Pancreas (tissue), 10 donors: ENCODE results near the gene RAMP3. TPM values are rescaled to one million over a fixed set of nuclear protein-coding genes. Genes with fewer than 3 reads are reported as not detected.

Source experiments
- ATAC-seq, 4 donors: fragments of 200-7000 bp; cut with Tn5 transposase; one replicate each; pipeline versions ENCODE4 v1.8.0 to v1.9.1; 2020; ENCODE audit warnings: mild to moderate bottlenecking in 4 of 4, moderate library complexity in 4 of 4
- DNase-seq, 6 donors: peaks; one replicate each; pipeline ENCODE4 v3.0.0-alpha.2; 2020
- FAIRE-seq: peaks from 2 replicates; lab custom pipeline; 2012; peaks lifted over from hg19 to GRCh38; lab: Jason Lieb, UNC
- H3K27ac ChIP-seq, 4 donors: fragments of 200-600 bp; sonication (generic); 1 replicate in 3 of 4; 2 replicates in 1 of 4; pipeline versions ENCODE4 v1.5.0 to v1.8.0; 2020
- H3K27me3 ChIP-seq, 4 donors: fragments of 200-600 bp; one replicate each; pipeline ENCODE4 v1.8.0; 2021
- H3K36me3 ChIP-seq, 3 donors: fragments of 200-600 bp; sonication (generic) in 1 of 3; one replicate each; pipeline versions ENCODE4 v1.5.0 to v1.8.0; 2020 to 2021
- H3K4me1 ChIP-seq, 3 donors: fragments of 200-600 bp; one replicate each; pipeline ENCODE4 v1.8.0; 2021
- H3K4me3 ChIP-seq, 4 donors: fragments of 200-600 bp; sonication (generic) in 2 of 4; one replicate each; pipeline versions ENCODE4 v1.5.0 to v1.8.0; 2020 to 2021
- H3K9me3 ChIP-seq, 4 donors: fragments of 200-600 bp; one replicate each; pipeline ENCODE4 v1.8.0; 2021
- CTCF ChIP-seq, 4 donors: fragments of 200-600 bp; sonication (generic) in 3 of 4; IDR thresholded peaks; one replicate each; pipeline versions ENCODE4 v1.5.0 to v1.8.0; 2021; ENCODE audit warnings: antibody characterized with exemption in 4 of 4
- WGBS, 2 donors: extraction: QIAGEN DNeasy Blood & Tissue Kit; methylation state at CpG; one replicate each; pipeline ENCODE4 v1.1.7; 2013; 5-methylcytosine and 5-hydroxymethylcytosine counted together
- intact Hi-C, 3 donors: fragments of 100-400 bp; cut with DNase I; formaldehyde crosslinking; loops; one replicate each; pipeline versions ENCODE4 v1.11.1 to v1.14.2; 2022
- polyA plus RNA-seq, 2 donors: library from polyadenylated mRNA; stranded (reverse); fragments of 200-250 nt; gene quantifications; one replicate each; pipeline ENCODE4 v1.2.3, GENCODE V29; 2013
- total RNA-seq, 6 donors: library from RNA; stranded (reverse); fragmentation: NEBNext Ultra II Directional in 4 of 6; extraction: Animal tissue kit (Norgen Biotek cat#: 25700) in 4 of 6; gene quantifications; one replicate each; pipeline versions ENCODE4 v1.2.1 to v1.2.4, GENCODE V29; 2021 to 2023
- donor health status: healthy with polysubstance abuse.
- donor health status: DM: no; HTN: no; CAD: no; lungs with moderate emphysema.
- donor health status: DM: no; HTN: no; CAD: no.
- donor health status: control.
- donor health status: control.
- donor health status: Bipolar disorder and iron deficiency.
- donor health status: DM: yes; HTN: yes; CAD: no.
- donor health status: DM: no; HTN: no; CAD: no.
- donor health status: DM: no; HTN: no; CAD: no.
- donor health status: DM: yes; HTN: yes; CAD: no.

Gene RAMP3
- total and polyA plus RNA-seq, 8 donors, result 4.1 to 41.1 (median 7.2) TPM

GRCh38 chr7:45158471-45158870, 880 bp downstream of the RAMP3 start:
- DNase-seq (peak in 1 of 6 donors; percentile 10), FAIRE-seq (no peak), ATAC-seq (no peak)
- 95 to 100% methylated on average over 1 of the region's 1 CpG for WGBS, 2 donors
- Histone ChIP-seq H3K4me3 (no peak overlapping the region), H3K27me3 (no peaks in the 10 kb centered on the region), H3K27ac (no peak overlapping the region), H3K9me3 (no peaks in the 10 kb centered on the region), H3K36me3 (no peaks in the 10 kb centered on the region), H3K4me1 (no peaks in the 10 kb centered on the region)
- no peak for TF ChIP-seq CTCF (IDR thresholded peaks at IDR 0.05)
- intact Hi-C loops, result loop anchor here in 2 of 3 donors (5.0 to 10.0 kb wide), 3 partner anchors 96 to 706 kb away; no protein-coding TSS in a partner anchor

GRCh38 chr7:45159296-45159695, 1.7 kb downstream of the RAMP3 start:
- Histone ChIP-seq H3K9me3 (no peaks in the 10 kb centered on the region), H3K27me3 (no peaks in the 10 kb centered on the region), H3K36me3 (no peaks in the 10 kb centered on the region), H3K4me3 (no peak overlapping the region), H3K4me1 (no peaks in the 10 kb centered on the region), H3K27ac (no peak overlapping the region)
- no peak for TF ChIP-seq CTCF (IDR thresholded peaks at IDR 0.05)
- intact Hi-C loops, result loop anchor here in 2 of 3 donors (5.0 to 10.0 kb wide), 3 partner anchors 96 to 706 kb away; no protein-coding TSS in a partner anchor
- DNase-seq, result peak in 1 of 6 donors; percentile 31
- WGBS, 2 donors, result 81 to 86% methylated on average over 4 of the region's 4 CpGs
- FAIRE-seq, result no peak
- no peak for ATAC-seq

- Histone ChIP-seq H3K27me3 (no peaks in the 10 kb centered on the region), H3K4me3 (no peak overlapping the region), H3K4me1 (no peaks in the 10 kb centered on the region), H3K36me3 (no peaks in the 10 kb centered on the region), H3K9me3 (no peaks in the 10 kb centered on the region), H3K27ac (no peak overlapping the region)
- intact Hi-C loops, result loop anchor here in 1 of 3 donors (5.0 kb wide), 1 partner anchor 97 kb away; no protein-coding TSS in a partner anchor
- TF ChIP-seq CTCF (IDR thresholded peaks at IDR 0.05), result no peak
- peak in 1 of 6 donors; percentile 26 for DNase-seq
- whole genome bisulfite sequencing, 2 donors, result 49 to 53% methylated on average over 10 of the region's 10 CpGs
- FAIRE-seq, result no peak
- no peak for ATAC-seq
These were observed 2.9 kb downstream of the RAMP3 start for GRCh38 chr7:45160417-45160881.

- Histone ChIP-seq H3K36me3 (no peaks in the 10 kb centered on the region), H3K27me3 (no peaks in the 10 kb centered on the region), H3K4me1 (no peaks in the 10 kb centered on the region), H3K27ac (no peak overlapping the region), H3K9me3 (no peaks in the 10 kb centered on the region), H3K4me3 (no peak overlapping the region)
- intact Hi-C loops, result loop anchor here in 1 of 3 donors (5.0 kb wide), 1 partner anchor 96 kb away; no protein-coding TSS in a partner anchor
- 66 to 75% methylated on average over 4 of the region's 4 CpGs for WGBS, 2 donors
- no peak for FAIRE-seq
- no peak for TF ChIP-seq CTCF (IDR thresholded peaks at IDR 0.05)
- DNase-seq, result no peak
- ATAC-seq, result no peak
These were observed 3.5 kb downstream of the RAMP3 start for GRCh38 chr7:45161138-45161537.

GRCh38 chr7:45161842-45162241, 4.3 kb downstream of the RAMP3 start:
- H3K4me1 ChIP-seq, result no peaks in the 10 kb centered on the region
- no peak overlapping the region for H3K27ac ChIP-seq
- H3K36me3 ChIP-seq, result no peaks in the 10 kb centered on the region
- ATAC-seq (no peak), FAIRE-seq (no peak), DNase-seq (no peak)
- no peaks in the 10 kb centered on the region for H3K27me3 ChIP-seq
- no peak overlapping the region for H3K4me3 ChIP-seq
- WGBS, 2 donors, result 70 to 83% methylated on average over 9 of the region's 9 CpGs
- H3K9me3 ChIP-seq, result no peaks in the 10 kb centered on the region
- intact Hi-C loops, result loop anchor here in 1 of 3 donors (5.0 kb wide), 1 partner anchor 95 kb away; no protein-coding TSS in a partner anchor
- no peak for TF ChIP-seq CTCF (IDR thresholded peaks at IDR 0.05)
